ENCODE measurements around the gene CMSS1. TPM values are rescaled to one million over a fixed set of nuclear protein-coding genes. Genes with fewer than 3 reads are reported as not detected.
A peak's percentile ranks its signal among the peaks of the same experiment; 100 is the strongest.

CMSS1 gene
- polyA plus RNA-seq, 2 of the 4 experiments (the other 2 are of a cell fraction), result 61.1 to 62.9 TPM

DNA sequence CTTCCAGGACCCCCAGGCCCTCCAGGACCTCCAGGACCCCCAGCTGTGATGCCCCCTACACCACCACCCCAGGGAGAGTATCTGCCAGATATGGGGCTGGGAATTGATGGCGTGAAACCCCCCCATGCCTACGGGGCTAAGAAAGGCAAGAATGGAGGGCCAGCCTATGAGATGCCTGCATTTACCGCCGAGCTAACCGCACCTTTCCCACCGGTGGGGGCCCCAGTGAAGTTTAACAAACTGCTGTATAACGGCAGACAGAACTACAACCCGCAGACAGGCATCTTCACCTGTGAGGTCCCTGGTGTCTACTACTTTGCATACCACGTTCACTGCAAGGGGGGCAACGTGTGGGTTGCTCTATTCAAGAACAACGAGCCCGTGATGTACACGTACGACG, 22.1 kb upstream of the CMSS1 start:
- H3K27ac ChIP-seq, result no peak overlapping the region
- TF ChIP-seq CBX2 (IDR thresholded peaks at IDR 0.05; ENCODE audit: borderline replicate concordance, low read depth) (no peak), MAZ (IDR thresholded peaks at IDR 0.05; ENCODE audit: borderline replicate concordance, low read depth, low read length) (no peak), HOXA7 (CRISPR knock-in tag; IDR thresholded peaks at IDR 0.05) (no peak), CBX8 (IDR thresholded peaks at IDR 0.05) (no peak), ZC3H11A (IDR thresholded peaks at IDR 0.05) (no peak), JUNB (IDR thresholded peaks at IDR 0.05) (no peak), HOXB5 (CRISPR knock-in tag; IDR thresholded peaks at IDR 0.05) (no peak), RAD21 (conservative IDR thresholded peaks at IDR 0.05 in 1 of 2, IDR thresholded peaks at IDR 0.05 in 1 of 2) (no peak), KDM1A (IDR thresholded peaks at IDR 0.05; ENCODE audit: low read depth) (no peak), HOXB13 (CRISPR knock-in tag; IDR thresholded peaks at IDR 0.05; ENCODE audit: low read depth) (no peak)
- TF ChIP-seq, protein P1, sequence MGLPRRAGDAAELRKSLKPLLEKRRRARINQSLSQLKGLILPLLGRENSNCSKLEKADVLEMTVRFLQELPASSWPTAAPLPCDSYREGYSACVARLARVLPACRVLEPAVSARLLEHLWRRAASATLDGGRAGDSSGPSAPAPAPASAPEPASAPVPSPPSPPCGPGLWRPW (IDR thresholded peaks at IDR 0.05), result no peak
- TF ChIP-seq, protein P2, sequence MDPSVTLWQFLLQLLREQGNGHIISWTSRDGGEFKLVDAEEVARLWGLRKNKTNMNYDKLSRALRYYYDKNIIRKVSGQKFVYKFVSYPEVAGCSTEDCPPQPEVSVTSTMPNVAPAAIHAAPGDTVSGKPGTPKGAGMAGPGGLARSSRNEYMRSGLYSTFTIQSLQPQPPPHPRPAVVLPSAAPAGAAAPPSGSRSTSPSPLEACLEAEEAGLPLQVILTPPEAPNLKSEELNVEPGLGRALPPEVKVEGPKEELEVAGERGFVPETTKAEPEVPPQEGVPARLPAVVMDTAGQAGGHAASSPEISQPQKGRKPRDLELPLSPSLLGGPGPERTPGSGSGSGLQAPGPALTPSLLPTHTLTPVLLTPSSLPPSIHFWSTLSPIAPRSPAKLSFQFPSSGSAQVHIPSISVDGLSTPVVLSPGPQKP (IDR thresholded peaks at IDR 0.05; ENCODE audit: low read depth, low read length), result no peak
- TF ChIP-seq, protein P3, sequence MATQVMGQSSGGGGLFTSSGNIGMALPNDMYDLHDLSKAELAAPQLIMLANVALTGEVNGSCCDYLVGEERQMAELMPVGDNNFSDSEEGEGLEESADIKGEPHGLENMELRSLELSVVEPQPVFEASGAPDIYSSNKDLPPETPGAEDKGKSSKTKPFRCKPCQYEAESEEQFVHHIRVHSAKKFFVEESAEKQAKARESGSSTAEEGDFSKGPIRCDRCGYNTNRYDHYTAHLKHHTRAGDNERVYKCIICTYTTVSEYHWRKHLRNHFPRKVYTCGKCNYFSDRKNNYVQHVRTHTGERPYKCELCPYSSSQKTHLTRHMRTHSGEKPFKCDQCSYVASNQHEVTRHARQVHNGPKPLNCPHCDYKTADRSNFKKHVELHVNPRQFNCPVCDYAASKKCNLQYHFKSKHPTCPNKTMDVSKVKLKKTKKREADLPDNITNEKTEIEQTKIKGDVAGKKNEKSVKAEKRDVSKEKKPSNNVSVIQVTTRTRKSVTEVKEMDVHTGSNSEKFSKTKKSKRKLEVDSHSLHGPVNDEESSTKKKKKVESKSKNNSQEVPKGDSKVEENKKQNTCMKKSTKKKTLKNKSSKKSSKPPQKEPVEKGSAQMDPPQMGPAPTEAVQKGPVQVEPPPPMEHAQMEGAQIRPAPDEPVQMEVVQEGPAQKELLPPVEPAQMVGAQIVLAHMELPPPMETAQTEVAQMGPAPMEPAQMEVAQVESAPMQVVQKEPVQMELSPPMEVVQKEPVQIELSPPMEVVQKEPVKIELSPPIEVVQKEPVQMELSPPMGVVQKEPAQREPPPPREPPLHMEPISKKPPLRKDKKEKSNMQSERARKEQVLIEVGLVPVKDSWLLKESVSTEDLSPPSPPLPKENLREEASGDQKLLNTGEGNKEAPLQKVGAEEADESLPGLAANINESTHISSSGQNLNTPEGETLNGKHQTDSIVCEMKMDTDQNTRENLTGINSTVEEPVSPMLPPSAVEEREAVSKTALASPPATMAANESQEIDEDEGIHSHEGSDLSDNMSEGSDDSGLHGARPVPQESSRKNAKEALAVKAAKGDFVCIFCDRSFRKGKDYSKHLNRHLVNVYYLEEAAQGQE (IDR thresholded peaks at IDR 0.05), result no peak
- CTCF ChIA-PET, result interaction anchor here (1.5 kb wide), 1 partner anchor 12 kb away, joined by 5 read pairs; no protein-coding TSS in a partner anchor
- ATAC-seq (no peak), DNase-seq (ENCODE audit: low read depth in 1 of 2, low spot score in 1 of 2) (no peak), FAIRE-seq (no peak)
- POLR2A ChIA-PET, result no interaction called here
- H3K9me3 ChIP-seq, result peaks cover 6% of the 10 kb centered on the region; the same call in 1 of the 3 replicates
- WGBS (ENCODE audit: missing lambda C conversion rate), result 63% methylated on average over 15 of the region's 15 CpGs
- H3K4me2 ChIP-seq, result no peak overlapping the region
- no peak overlapping the region for H3K4me3 ChIP-seq
- H3K4me1 ChIP-seq, result no peaks in the 10 kb centered on the region

DNA sequence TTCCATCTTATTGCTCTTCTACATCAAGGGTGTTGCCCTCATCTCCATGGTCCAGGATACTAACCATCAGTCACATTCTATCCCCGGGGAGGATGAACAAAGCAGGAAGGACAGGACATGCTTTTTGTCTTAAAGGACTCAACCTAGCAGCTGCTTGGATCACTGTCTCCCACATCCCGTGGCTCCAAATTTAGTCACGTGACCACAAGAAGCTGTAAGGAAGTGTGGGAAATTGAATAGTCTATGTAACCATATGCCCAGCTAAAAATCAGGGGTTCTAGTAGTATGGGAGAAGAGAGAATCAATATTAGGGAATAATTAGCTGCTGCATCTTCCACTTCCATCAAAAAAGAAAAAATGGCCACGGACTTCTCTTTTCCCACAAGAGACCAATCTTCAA, 18.2 kb upstream of the CMSS1 start:
- H3K9me3 ChIP-seq, result peaks cover 6% of the 10 kb centered on the region; the same call in 1 of the 3 replicates

DNA sequence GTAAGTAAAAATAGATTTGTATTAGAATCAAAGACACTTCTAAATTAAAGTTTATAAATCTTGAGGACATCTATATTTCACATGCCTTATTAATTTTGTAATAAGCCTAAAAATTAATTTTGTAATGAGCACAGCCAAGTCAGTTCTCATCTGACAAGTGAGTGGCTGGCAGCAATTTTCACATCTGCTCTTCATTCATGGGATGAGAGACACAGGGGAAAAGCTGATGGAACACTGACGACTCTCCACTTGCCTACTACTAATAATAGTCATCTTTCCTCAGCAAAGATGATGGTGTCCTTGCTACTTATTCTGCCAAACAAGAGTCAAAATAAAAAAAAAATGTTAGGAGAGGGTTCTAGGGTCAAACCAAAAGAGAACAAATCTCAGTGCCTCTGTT, 14.4 kb upstream of the CMSS1 start:
- Histone ChIP-seq H3K27ac (no peak overlapping the region), H3K4me3 (no peak overlapping the region), H3K4me1 (no peaks in the 10 kb centered on the region), H3K9me3 (peaks cover 16% of the 10 kb centered on the region), H3K4me2 (no peak overlapping the region)
- CTCF ChIA-PET, result interaction anchor here (1.0 kb wide), 1 partner anchor 24 kb away, joined by 3 read pairs; no protein-coding TSS in a partner anchor
- 4% methylated on average over 1 of the region's 1 CpG for WGBS (ENCODE audit: missing lambda C conversion rate)
- POLR2A ChIA-PET, result no interaction called here
- no peak for TF ChIP-seq RFX5 (IDR thresholded peaks at IDR 0.05)
- TF ChIP-seq TP53 (CRISPR knock-in tag; IDR thresholded peaks at IDR 0.05), result no peak
- no peak for TF ChIP-seq ESRRA (IDR thresholded peaks at IDR 0.05; ENCODE audit: borderline replicate concordance, low read length)
- TF ChIP-seq SREBF2 (IDR thresholded peaks at IDR 0.05), result no peak
- no peak for TF ChIP-seq NR3C1 (IDR thresholded peaks at IDR 0.05)
- TF ChIP-seq, protein P4, sequence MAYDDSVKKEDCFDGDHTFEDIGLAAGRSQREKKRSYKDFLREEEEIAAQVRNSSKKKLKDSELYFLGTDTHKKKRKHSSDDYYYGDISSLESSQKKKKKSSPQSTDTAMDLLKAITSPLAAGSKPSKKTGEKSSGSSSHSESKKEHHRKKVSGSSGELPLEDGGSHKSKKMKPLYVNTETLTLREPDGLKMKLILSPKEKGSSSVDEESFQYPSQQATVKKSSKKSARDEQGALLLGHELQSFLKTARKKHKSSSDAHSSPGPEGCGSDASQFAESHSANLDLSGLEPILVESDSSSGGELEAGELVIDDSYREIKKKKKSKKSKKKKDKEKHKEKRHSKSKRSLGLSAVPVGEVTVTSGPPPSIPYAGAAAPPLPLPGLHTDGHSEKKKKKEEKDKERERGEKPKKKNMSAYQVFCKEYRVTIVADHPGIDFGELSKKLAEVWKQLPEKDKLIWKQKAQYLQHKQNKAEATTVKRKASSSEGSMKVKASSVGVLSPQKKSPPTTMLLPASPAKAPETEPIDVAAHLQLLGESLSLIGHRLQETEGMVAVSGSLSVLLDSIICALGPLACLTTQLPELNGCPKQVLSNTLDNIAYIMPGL (CRISPR knock-in tag; IDR thresholded peaks at IDR 0.05; ENCODE audit: borderline replicate concordance), result no peak
- TF ChIP-seq ZC3H11A (IDR thresholded peaks at IDR 0.05), result no peak
- no peak for FAIRE-seq
- DNase-seq (ENCODE audit: low read depth in 1 of 2, low spot score in 1 of 2), result no peak
- no peak for ATAC-seq

More for the DNA sequence above, 18.2 kb upstream of the CMSS1 start:
- H3K4me3 ChIP-seq, result no peak overlapping the region
- DNase-seq (ENCODE audit: low read depth in 1 of 2, low spot score in 1 of 2) (no peak), ATAC-seq (no peak), FAIRE-seq (no peak)
- ChIA-PET CTCF (interaction anchor here (1.3 kb wide), 1 partner anchor 10 kb away, joined by 4 read pairs; no protein-coding TSS in a partner anchor), POLR2A (no interaction called here)
- H3K4me2 ChIP-seq, result no peak overlapping the region
- no peaks in the 10 kb centered on the region for H3K4me1 ChIP-seq
- TF ChIP-seq CHD2 (IDR thresholded peaks at IDR 0.05; ENCODE audit: low read length, partially characterized antibody) (no peak), HOXB13 (CRISPR knock-in tag; IDR thresholded peaks at IDR 0.05; ENCODE audit: low read depth) (no peak)
- TF ChIP-seq, protein P5, sequence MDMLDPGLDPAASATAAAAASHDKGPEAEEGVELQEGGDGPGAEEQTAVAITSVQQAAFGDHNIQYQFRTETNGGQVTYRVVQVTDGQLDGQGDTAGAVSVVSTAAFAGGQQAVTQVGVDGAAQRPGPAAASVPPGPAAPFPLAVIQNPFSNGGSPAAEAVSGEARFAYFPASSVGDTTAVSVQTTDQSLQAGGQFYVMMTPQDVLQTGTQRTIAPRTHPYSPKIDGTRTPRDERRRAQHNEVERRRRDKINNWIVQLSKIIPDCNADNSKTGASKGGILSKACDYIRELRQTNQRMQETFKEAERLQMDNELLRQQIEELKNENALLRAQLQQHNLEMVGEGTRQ (IDR thresholded peaks at IDR 0.05), result peak; percentile 68
- H3K27ac ChIP-seq, result no peak overlapping the region
- WGBS (ENCODE audit: missing lambda C conversion rate), result 4% methylated on average over 4 of the region's 4 CpGs

Measured in A549 (cell line).